WTC11 (cell line): Measurements from ENCODE around the gene AKIRIN2. TPM values are rescaled to one million over a fixed set of nuclear protein-coding genes. Genes with fewer than 3 reads are reported as not detected.

Experiments
- ATAC-seq: fragments of 200-7000 bp; cut with Tn5 transposase; 2 replicates; pipeline ENCODE4 v1.10.0; 2021; ENCODE audit warnings: mild to moderate bottlenecking, moderate library complexity
- CTCF ChIA-PET: fragments of 300-600 bp; sonication (Branson Sonifier 250); formaldehyde crosslinking; loops from one replicate; lab custom pipeline; 2021; ENCODE audit warnings: antibody characterized with exemption; lab: Charles Lee
- POLR2A ChIA-PET: fragments of 350-600 bp; sonication (Branson Sonifier 250); formaldehyde crosslinking; loops from one replicate; lab custom pipeline; 2021; ENCODE audit warnings: antibody characterized with exemption; lab: Charles Lee
- DNase-seq: peaks from one replicate; pipeline ENCODE4 v3.0.0; 2021; ENCODE audit warnings: low spot score
- H3K27ac Mint-ChIP-seq: 2 replicates; pipeline ENCODE4 v1.8.0; 2021; ENCODE audit warnings: mixed read lengths
- H3K27me3 Mint-ChIP-seq: 2 replicates; pipeline ENCODE4 v1.8.0; 2021; ENCODE audit warnings: low read depth, mild to moderate bottlenecking, moderate library complexity, mixed read lengths
- H3K36me3 Mint-ChIP-seq: 2 replicates; pipeline ENCODE4 v1.8.0; 2021; ENCODE audit warnings: mixed read lengths
- H3K4me1 Mint-ChIP-seq: 2 replicates; pipeline ENCODE4 v1.8.0; 2022; ENCODE audit warnings: mixed read lengths
- H3K4me3 Mint-ChIP-seq: 2 replicates; pipeline ENCODE4 v1.8.0; 2021; ENCODE audit warnings: mild to moderate bottlenecking, moderate library complexity, mixed read lengths
- H3K9me3 Mint-ChIP-seq: 2 replicates; pipeline ENCODE4 v1.8.0; 2021; ENCODE audit warnings: mixed read lengths
- ARID4B ChIP-seq: sonication (generic); formaldehyde crosslinking; IDR thresholded peaks from 2 replicates; pipeline ENCODE4 v1.8.0; 2023; ENCODE audit warnings: missing genetic modification reagents, mild to moderate bottlenecking, borderline replicate concordance
- CBFB ChIP-seq: sonication (generic); formaldehyde crosslinking; IDR thresholded peaks from 2 replicates; pipeline ENCODE4 v1.8.1; 2022; ENCODE audit warnings: mild to moderate bottlenecking, low read depth, missing genetic modification reagents
- CTCF ChIP-seq: fragments of 200-600 bp; IDR thresholded peaks from 2 replicates; pipeline ENCODE4 v1.8.0; 2022; ENCODE audit warnings: antibody characterized with exemption
- E2F1 ChIP-seq: sonication (generic); formaldehyde crosslinking; IDR thresholded peaks from 2 replicates; pipeline ENCODE4 v1.8.0; 2022; ENCODE audit warnings: mild to moderate bottlenecking, missing genetic modification reagents
- ELF4 ChIP-seq: sonication (generic); formaldehyde crosslinking; IDR thresholded peaks from 2 replicates; pipeline ENCODE4 v1.8.1; 2022; ENCODE audit warnings: low read depth, mild to moderate bottlenecking, moderate library complexity, missing genetic modification reagents
- ETV6 ChIP-seq: sonication (generic); formaldehyde crosslinking; IDR thresholded peaks from 2 replicates; pipeline ENCODE4 v1.8.1; 2022; ENCODE audit warnings: mild to moderate bottlenecking, missing genetic modification reagents
- FOXJ3 ChIP-seq: sonication (generic); formaldehyde crosslinking; IDR thresholded peaks from 2 replicates; pipeline ENCODE4 v1.9.0; 2021; ENCODE audit warnings: missing genetic modification reagents, mild to moderate bottlenecking, borderline replicate concordance
- FOXP4 ChIP-seq: sonication (generic); formaldehyde crosslinking; IDR thresholded peaks from 2 replicates; pipeline ENCODE4 v1.8.0; 2022; ENCODE audit warnings: mild to moderate bottlenecking, missing genetic modification reagents
- NFATC4 ChIP-seq: fragments of 250-450 bp; sonication (Bioruptor Pico); IDR thresholded peaks from 2 replicates; pipeline ENCODE4 v1.9.0; 2021; ENCODE audit warnings: mild to moderate bottlenecking
- NFE2L1 ChIP-seq: sonication (generic); formaldehyde crosslinking; IDR thresholded peaks from 2 replicates; pipeline ENCODE4 v1.8.1; 2023; ENCODE audit warnings: missing genetic modification reagents
- NR3C1 ChIP-seq: sonication (generic); formaldehyde crosslinking; conservative IDR thresholded peaks from 2 replicates; pipeline ENCODE4 v1.8.1; 2023; ENCODE audit warnings: low read depth, mild to moderate bottlenecking, missing genetic modification reagents
- PRRX2 ChIP-seq: fragments of 250-450 bp; sonication (Bioruptor Pico); IDR thresholded peaks from 2 replicates; pipeline ENCODE4 v1.8.0; 2021; ENCODE audit warnings: mild to moderate bottlenecking
- SOX15 ChIP-seq: fragments of 250-450 bp; sonication (Bioruptor Pico); IDR thresholded peaks from 2 replicates; pipeline ENCODE4 v1.9.0; 2021; ENCODE audit warnings: mild to moderate bottlenecking
- ZBTB43 ChIP-seq: sonication (generic); formaldehyde crosslinking; IDR thresholded peaks from 2 replicates; pipeline ENCODE4 v1.8.1; 2023; ENCODE audit warnings: mild to moderate bottlenecking, missing genetic modification reagents
- ZNF138 ChIP-seq: sonication (generic); formaldehyde crosslinking; conservative IDR thresholded peaks from 2 replicates; pipeline ENCODE4 v1.8.1; 2022; ENCODE audit warnings: mild to moderate bottlenecking, moderate library complexity, missing genetic modification reagents
- ZNF317 ChIP-seq: sonication (generic); formaldehyde crosslinking; IDR thresholded peaks from 2 replicates; pipeline ENCODE4 v1.8.1; 2023; ENCODE audit warnings: low read depth, mild to moderate bottlenecking, moderate library complexity, missing genetic modification reagents, borderline replicate concordance
- ZNF423 ChIP-seq: fragments of 250-450 bp; sonication (Bioruptor Pico); IDR thresholded peaks from 2 replicates; pipeline ENCODE4 v2.1.2; 2022; ENCODE audit warnings: mild to moderate bottlenecking, moderate library complexity
- ZNF671 ChIP-seq: fragments of 250-450 bp; sonication (Bioruptor Pico); IDR thresholded peaks from 2 replicates; pipeline ENCODE4 v1.8.0; 2021; ENCODE audit warnings: mild to moderate bottlenecking
- total RNA-seq: library from RNA; stranded (reverse); gene quantifications from 3 replicates; pipeline ENCODE4 v1.2.3, GENCODE V29; 2021
- TF ChIP-seq, protein P1 (sequence below): sonication (generic); formaldehyde crosslinking; IDR thresholded peaks from 2 replicates; pipeline ENCODE4 v1.8.1; 2023; ENCODE audit warnings: mild to moderate bottlenecking, missing genetic modification reagents, moderate library complexity
- TF ChIP-seq, protein P2 (sequence below): sonication (generic); formaldehyde crosslinking; IDR thresholded peaks from 2 replicates; pipeline ENCODE4 v1.8.1; 2022; ENCODE audit warnings: low read depth, mild to moderate bottlenecking, moderate library complexity, missing genetic modification reagents, borderline replicate concordance
- TF ChIP-seq, protein P3 (sequence below): sonication (generic); formaldehyde crosslinking; IDR thresholded peaks from 2 replicates; pipeline ENCODE4 v1.8.1; 2022; ENCODE audit warnings: missing genetic modification reagents, borderline replicate concordance

AKIRIN2 gene
- total RNA-seq, 1 experiment from 2014 or later: 90.2 TPM

DNA sequence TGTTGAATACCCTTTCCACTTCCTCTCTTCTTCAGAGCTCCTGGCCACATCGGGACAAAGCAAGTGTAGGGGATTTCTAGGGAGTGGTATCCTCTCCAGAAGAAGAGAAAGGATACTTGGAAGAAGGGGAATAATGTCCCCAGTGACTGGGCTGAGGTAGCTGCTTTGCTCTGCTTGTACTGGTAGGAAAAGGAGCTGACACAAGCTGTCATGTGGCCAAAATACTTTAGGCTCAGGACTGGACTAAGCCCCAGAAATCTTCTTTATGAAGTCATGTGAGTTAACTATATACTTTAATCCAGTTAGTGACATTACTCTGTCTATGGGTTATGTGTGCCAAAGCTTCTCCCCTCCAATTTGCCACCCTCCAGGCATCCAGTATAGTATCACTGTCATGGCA lies 40.5 kb downstream of the AKIRIN2 start:
- Mint-ChIP-seq H3K4me3 (no peak overlapping the region), H3K27me3 (no peaks in the 10 kb centered on the region), H3K4me1 (no peaks in the 10 kb centered on the region), H3K36me3 (peaks cover 56% of the 10 kb centered on the region), H3K27ac (no peak overlapping the region), H3K9me3 (no peaks in the 10 kb centered on the region)
- POLR2A ChIA-PET: no interaction called here
- DNase-seq (no peak), ATAC-seq (no peak)
- TF ChIP-seq ZBTB43 (CRISPR knock-in tag): no peak
- no peak for TF ChIP-seq NR3C1 (CRISPR knock-in tag)
- TF ChIP-seq ZNF138 (CRISPR knock-in tag): no peak
- TF ChIP-seq CBFB (CRISPR knock-in tag): no peak
- no peak for TF ChIP-seq ZNF317
- TF ChIP-seq E2F1 (CRISPR knock-in tag): no peak
- no peak for TF ChIP-seq ELF4 (CRISPR knock-in tag)
- TF ChIP-seq SOX15 (CRISPR knock-in tag): no peak
- no peak for TF ChIP-seq ARID4B (CRISPR knock-in tag)
- TF ChIP-seq FOXJ3: no peak
- TF ChIP-seq FOXP4: no peak
- TF ChIP-seq ZNF423 (CRISPR knock-in tag): no peak
- TF ChIP-seq, protein P1, sequence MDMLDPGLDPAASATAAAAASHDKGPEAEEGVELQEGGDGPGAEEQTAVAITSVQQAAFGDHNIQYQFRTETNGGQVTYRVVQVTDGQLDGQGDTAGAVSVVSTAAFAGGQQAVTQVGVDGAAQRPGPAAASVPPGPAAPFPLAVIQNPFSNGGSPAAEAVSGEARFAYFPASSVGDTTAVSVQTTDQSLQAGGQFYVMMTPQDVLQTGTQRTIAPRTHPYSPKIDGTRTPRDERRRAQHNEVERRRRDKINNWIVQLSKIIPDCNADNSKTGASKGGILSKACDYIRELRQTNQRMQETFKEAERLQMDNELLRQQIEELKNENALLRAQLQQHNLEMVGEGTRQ (CRISPR knock-in tag): no peak
- CTCF ChIA-PET: no interaction called here

GRCh38 chr6:87661016-87661415 lies 41.0 kb downstream of the AKIRIN2 start:
- ChIA-PET CTCF (no interaction called here), POLR2A (no interaction called here)
- no peaks in the 10 kb centered on the region for H3K4me1 Mint-ChIP-seq
- H3K27ac Mint-ChIP-seq: no peak overlapping the region
- no peak overlapping the region for H3K4me3 Mint-ChIP-seq
- DNase-seq (no peak), ATAC-seq (no peak)
- no peaks in the 10 kb centered on the region for H3K9me3 Mint-ChIP-seq
- peaks cover 55% of the 10 kb centered on the region for H3K36me3 Mint-ChIP-seq
- H3K27me3 Mint-ChIP-seq: no peaks in the 10 kb centered on the region
- no peak for TF ChIP-seq ETV6 (CRISPR knock-in tag)
- no peak for TF ChIP-seq PRRX2 (CRISPR knock-in tag)
- no peak for TF ChIP-seq SOX15 (CRISPR knock-in tag)
- TF ChIP-seq, protein P1 (CRISPR knock-in tag): no peak
- TF ChIP-seq, protein P2, sequence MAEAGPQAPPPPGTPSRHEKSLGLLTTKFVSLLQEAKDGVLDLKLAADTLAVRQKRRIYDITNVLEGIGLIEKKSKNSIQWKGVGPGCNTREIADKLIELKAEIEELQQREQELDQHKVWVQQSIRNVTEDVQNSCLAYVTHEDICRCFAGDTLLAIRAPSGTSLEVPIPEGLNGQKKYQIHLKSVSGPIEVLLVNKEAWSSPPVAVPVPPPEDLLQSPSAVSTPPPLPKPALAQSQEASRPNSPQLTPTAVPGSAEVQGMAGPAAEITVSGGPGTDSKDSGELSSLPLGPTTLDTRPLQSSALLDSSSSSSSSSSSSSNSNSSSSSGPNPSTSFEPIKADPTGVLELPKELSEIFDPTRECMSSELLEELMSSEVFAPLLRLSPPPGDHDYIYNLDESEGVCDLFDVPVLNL (CRISPR knock-in tag): no peak
- TF ChIP-seq, protein P3, sequence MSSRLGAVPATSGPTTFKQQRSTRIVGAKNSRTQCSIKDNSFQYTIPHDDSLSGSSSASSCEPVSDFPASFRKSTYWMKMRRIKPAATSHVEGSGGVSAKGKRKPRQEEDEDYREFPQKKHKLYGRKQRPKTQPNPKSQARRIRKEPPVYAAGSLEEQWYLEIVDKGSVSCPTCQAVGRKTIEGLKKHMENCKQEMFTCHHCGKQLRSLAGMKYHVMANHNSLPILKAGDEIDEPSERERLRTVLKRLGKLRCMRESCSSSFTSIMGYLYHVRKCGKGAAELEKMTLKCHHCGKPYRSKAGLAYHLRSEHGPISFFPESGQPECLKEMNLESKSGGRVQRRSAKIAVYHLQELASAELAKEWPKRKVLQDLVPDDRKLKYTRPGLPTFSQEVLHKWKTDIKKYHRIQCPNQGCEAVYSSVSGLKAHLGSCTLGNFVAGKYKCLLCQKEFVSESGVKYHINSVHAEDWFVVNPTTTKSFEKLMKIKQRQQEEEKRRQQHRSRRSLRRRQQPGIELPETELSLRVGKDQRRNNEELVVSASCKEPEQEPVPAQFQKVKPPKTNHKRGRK (CRISPR knock-in tag): no peak
- TF ChIP-seq NFE2L1: no peak
- no peak for TF ChIP-seq ZNF671 (CRISPR knock-in tag)
- no peak for TF ChIP-seq CTCF
- no peak for TF ChIP-seq NFATC4 (CRISPR knock-in tag)
- no peak for TF ChIP-seq NR3C1 (CRISPR knock-in tag)
